ENCODE measurements around the gene MYH7. TPM values are rescaled to one million over a fixed set of nuclear protein-coding genes. Genes with fewer than 3 reads are reported as not detected.
"Not testable (repeated sequence)": the region's sequence is repeated elsewhere in the genome, so short reads cannot be mapped to it uniquely, and the experiment has no call there.

The MYH7 gene
- total RNA-seq, 1 donor from 2014 or later, result not detected

DNA sequence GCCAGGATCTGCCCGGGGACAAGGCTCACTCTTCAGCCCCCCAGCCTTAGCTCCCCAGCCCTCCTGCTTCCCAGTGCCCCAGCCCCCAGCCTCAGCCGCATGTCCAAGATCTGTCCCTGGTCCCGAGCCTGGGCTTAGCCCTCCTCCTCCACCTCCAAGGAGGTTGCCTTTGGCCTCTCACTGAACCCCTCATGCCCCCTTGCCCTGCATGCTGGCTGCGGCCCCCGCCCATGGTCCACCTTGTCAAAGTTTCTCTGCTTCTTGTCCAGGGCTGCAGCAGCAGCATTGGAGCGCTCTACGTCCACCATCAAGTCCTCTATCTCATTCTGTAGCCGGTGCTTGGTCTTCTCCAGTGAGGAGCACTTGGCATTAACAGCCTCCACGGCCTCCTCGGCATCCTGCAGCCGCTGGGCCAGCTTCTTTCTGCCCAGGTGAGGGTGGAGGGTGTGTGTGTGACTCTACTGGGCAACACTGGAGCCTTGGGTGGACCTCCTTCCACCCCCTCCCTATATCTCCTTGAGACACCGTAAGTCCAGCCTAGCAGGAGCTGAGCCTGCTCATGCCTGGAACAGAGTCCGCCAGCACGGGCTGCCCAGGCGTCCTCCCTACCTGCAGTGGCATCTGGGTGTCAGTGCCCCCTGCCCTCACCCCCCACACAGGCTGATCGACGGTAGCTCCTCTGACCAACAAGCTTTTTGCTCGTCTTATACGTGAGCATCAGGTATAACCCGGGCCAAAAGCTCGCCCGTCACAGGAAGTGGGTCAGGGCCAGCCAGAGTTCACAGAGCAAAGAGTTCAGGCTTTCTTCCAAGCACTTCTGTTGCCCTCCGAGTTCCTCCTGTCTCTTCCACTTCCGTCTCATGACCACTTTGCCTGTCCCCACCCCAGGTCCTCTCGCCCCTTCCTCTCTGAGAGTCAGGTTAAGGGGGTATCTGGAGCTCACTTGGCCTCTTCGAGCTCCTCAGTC lies 47.3 kb downstream of the MYH7 start:
- DNase-seq (ENCODE audit: low read depth, low spot score), result no peak

DNA sequence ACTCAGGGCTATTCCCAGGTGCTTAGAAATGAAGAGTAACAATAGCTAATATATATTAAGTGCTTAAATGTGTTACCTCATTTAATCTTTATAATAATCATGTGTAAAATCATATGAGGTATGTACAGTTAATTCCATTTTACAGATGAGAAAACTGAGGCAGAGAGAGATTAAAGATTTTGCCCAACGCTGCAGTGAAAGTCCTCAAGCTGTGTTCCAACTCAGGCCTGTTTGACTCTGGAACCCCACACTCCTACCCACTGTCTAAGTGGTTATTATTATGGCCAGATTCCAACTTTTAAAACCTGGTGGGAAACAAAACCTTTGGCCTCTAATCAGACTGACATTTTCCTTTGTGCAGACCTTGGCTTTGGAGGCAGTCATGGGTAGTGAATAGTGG lies 48.5 kb downstream of the MYH7 start:
- DNase-seq (ENCODE audit: low read depth, low spot score), result no peak

DNA sequence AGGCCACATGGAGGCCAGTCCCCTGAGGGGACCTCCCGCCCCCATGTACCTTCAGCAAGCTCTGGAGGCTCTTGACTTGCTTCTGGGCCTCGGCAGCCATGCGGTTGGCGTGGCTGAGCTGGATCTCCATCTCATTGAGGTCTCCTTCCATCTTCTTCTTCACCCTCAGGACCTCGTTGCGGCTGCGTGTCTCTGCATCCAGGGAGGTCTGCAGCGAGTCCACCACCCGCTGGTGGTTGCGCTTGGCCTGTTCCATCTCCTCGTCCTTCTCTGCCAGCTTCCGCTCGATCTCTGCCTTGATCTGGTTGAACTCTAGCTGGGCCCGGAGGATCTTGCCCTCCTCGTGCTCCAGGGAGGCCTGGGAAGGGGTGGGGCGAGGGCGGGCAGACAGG lies 49.2 kb downstream of the MYH7 start:
- not testable (repeated sequence) for DNase-seq (ENCODE audit: low read depth, low spot score)

DNA sequence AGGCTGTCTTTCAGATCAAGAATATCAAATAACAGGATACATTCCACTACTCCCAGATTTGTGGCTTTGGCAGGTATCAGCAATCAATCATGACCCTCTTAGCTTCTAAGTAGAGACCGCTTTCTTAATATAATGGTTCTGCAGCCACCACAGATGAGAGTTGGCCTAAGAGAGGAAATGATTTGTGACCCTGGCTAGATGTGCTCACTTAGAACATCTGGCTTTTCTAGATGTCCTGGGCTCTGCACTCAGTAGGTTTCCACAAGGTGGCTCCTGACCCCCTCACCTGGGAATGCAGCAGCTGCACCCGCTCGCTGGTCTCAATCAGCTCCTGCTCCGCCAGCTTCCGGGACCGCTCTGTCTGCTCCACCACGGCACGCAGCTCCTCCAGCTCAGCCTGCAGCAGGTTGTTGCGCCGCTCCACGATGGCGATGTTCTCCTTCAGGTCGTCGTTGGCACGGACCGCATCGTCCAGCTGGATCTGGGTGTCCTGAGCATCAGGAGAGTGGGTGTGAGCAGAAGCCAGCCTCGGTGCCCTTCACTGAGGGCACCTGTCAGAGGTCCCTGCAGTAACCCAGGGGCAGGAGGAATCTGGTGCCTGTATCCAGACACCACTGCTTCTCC lies 49.7 kb downstream of the MYH7 start:
- DNase-seq (ENCODE audit: low read depth, low spot score), result no peak

DNA sequence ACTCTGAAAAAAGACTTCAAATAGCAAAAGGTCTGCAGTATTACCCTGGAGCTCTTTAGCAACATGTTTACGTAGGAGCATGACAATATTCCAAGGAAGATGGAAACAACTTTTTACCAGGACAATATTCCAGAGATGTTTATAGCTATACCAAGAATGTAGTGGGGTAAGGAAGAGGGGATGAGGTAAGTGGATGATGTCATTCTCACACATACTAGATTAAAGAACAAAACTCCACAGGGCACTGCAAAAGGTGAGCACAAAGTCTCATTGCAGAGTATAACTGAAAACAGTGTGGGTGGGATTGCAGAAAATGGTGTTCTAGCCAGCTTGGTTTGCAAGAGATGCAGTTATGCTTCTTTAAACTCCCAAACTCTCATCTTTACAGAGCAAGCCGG lies 50.2 kb downstream of the MYH7 start:
- DNase-seq (ENCODE audit: low read depth, low spot score), result no peak

DNA sequence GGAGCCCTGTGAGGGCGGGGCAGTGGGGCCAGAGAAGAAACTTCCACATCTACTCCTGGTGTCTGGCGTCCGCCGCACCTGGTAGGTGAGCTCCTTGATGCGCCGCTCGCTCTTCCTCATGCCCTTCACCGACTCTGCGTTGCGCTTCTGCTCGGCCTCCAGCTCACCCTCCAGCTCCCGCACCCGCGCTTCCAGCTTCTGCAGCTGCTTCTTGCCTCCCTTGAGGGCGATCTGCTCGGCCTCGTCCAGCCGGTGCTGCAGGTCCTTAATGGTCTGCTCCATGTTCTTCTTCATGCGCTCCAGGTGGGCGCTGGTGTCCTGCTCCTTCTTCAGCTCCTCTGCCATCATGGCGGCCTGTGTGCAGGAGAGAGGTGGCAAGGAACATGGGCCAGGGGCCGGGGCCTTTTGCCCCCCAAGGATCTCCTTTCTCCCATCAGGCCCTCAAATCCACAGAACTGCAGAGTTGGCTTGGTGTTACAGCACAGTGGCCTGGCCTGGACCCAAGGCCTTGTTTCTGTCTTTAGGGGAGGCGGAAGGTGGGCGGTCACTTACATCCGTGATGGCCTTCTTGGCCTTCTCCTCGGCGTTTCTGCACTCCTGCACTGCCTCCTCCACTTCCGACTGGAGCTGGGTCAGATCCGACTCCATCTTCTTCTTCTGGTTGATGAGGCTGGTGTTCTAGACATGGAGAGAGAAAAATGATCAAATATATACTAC lies 50.9 kb downstream of the MYH7 start:
- DNase-seq (ENCODE audit: low read depth, low spot score), result no peak

DNA sequence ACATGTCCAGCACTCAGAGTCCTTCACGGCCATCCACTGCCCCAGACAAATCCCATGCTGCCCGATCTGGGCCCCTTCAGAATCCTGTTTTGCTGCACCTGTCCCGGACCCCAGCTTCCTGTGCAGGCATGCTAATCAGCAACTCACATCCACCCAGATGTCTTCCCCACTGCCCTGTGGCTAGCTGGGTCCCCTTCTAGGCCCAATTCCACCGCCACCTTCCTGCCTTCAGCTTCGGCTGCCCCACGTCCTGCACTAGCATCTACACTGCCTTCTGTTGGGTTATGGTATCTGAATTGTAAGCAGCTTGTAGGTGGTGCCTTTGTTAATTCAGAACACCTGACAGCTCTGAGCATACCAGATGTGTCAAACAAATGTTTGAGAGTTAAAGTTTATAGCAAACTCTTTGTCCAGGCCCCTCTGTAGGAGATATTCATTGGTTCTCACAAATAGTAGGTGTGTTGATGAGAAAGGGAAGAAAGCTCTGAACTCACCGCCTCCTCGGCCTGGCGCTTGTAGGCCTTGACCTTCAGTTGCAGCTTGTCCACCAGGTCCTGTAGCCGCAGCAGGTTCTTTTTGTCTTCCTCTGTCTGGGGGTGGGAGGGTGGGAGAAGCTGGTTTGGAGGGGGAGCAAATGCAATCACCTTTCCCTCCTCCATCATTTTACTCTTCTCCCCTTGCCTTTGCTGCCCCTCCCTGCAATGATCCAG lies 52.6 kb downstream of the MYH7 start:
- DNase-seq (ENCODE audit: low read depth, low spot score), result no peak

DNA sequence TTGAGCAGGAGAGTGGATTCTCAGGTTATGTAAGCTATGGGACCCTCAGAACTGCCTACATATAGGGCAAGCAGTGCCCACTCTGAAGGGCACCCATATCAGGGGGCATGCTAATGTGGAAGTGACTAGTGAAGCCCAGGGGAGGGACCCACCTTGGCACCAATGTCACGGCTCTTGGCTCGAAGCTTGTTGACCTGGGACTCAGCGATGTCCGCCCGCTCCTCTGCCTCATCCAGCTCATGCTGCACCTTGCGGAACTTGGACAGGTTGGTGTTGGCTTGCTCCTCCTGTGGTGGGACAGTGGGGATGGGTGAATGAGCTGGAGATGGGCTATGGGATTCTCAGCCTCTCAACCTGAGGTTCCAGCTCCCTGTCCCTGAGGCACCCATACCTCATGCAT lies 53.2 kb downstream of the MYH7 start:
- no peak for DNase-seq (ENCODE audit: low read depth, low spot score)

DNA sequence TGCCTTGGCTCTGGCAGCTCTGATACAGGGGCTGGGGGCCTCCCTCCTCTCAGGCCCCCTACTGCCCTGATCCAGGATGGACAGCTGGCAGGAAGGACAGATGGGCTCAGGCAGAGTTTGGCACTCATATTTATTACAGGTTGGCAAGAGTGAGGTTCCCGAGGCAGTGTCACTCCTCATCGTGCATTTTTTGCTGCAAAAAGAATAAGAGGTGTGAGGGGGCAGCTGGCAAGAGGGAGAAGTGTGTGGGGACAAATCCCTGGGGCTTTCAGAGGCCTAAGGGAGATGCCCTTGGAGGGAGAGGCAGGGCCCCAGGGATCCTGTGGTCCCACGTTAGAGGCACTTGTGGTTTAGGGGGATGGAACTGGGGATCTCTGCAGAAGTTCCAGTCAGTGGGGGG lies 53.6 kb downstream of the MYH7 start:
- DNase-seq (ENCODE audit: low read depth, low spot score), result no peak

DNA sequence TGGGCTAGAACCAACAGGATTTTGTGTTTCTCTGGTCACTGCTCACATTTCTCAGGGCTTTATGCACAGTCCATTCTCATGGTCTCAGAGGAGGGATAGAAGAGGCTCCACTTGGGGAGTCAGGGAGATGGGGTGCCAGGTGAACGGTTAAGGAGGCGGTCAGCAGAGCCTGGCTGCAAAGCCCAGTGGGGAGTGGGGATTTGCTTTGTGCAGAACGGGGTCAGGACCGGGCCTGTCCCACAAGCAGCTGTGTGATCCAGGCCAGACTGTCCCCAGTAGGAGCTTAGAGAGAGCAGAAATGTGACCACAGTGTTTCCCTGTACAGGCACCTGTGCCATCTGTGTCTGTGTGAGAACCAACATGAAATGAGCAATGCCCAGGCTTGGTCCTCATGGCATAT lies 54.5 kb downstream of the MYH7 start:
- no peak for DNase-seq (ENCODE audit: low read depth, low spot score)

DNA sequence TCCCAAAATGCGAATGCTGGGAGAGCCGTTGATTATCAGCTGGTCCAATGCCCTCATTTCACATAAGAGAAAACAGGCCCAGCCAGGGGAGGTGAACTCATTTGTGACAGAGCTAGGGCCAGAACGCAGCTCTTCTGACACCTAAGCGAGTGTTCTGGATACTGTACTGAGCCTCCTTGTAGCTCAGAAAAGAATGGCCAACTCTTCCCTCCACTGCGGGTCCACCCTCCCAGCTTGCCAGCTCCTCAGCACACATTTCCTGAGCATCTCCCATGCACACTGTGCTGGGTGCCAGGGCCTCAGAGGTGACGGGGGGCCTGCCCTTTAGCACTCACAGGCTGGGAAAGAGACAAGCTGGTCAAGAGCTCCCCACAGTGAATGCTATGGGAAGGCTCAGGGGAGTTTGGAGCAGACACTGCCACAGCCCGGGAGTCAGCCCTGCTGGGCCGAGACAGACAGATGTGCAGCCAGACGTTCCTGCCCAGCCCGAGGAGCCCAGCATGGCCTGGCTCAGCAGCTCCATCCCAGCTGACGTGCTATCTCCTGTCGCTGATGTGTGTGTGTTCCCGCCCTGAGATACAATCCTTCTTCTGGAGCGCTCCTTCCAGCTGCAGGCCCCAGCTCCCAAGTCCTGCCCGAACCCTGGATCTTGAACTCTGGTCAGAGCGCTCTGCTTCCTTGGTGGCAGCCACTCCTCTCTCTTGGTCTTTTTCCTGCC lies 55.1 kb downstream of the MYH7 start:
- no peak for DNase-seq (ENCODE audit: low read depth, low spot score)

DNA sequence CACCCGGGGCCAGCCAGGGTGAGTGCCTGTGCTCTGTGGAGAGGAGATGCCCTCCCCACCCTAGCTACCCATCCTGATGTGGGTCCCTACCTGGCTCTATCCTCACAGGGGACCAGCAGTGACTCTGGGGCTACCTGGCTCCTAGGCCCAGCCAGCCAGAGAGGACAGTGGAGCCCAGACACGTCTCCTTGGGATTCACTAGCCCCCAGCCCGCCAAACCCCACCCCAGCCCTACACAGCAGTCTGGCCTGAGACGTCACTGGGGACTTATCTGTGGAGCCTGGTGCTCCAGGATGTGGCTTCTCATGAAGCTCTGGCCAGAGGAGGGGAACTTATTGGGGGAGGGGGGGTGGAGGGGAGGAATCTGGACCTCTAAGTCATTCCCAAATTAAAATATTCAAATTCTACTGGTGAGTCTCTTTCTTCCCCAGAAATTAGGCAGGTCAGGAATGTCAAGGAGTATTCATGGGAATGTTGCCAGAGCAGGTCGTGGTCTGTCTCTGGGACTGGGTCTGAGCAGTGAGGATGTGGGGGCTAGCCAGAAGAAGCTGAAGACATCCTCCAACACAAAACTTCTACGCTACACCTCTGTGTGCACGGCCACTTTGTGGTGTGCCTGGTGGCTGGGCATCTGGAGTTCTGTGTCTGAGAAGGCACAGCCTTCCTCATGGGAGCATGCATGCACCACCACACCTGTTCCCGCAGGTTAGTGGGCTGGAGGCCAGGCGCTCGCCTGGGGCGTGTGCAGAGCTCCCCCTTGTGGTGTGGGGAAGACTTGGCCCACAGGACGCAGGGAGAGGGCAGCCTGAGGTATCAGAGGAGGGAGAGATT lies 55.9 kb downstream of the MYH7 start:
- DNase-seq (ENCODE audit: low read depth, low spot score), result no peak

DNA sequence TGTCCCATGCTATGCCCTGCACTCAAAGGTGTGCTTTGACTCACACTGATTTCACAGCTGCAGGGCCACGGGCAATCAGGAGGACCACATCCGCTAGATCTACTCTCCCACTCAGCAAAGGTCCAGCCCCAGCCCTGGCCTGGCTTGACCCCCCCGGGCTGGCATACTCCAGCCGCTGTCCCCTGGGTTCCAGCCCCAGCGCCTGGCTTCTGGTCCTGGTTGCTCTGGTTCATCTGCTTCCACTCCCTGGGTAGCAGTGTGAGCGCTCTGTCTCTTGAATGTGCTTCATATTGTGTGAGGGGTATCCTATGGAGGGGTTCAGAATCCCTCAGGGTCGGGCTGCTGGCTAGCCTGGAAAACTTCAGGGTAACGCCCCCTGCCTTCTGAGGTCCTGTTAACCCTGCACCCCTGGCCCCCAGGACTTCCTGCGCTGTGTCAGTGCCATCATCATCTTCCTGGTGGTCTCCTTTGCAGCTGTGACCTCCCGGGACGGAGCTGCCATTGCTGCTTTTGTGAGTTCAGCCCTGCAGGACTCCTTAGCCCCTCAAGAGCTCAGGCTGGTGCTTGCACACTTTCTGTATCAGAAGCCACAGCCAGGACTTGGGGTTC lies 56.7 kb downstream of the MYH7 start:
- DNase-seq (ENCODE audit: low read depth, low spot score), result no peak

DNA sequence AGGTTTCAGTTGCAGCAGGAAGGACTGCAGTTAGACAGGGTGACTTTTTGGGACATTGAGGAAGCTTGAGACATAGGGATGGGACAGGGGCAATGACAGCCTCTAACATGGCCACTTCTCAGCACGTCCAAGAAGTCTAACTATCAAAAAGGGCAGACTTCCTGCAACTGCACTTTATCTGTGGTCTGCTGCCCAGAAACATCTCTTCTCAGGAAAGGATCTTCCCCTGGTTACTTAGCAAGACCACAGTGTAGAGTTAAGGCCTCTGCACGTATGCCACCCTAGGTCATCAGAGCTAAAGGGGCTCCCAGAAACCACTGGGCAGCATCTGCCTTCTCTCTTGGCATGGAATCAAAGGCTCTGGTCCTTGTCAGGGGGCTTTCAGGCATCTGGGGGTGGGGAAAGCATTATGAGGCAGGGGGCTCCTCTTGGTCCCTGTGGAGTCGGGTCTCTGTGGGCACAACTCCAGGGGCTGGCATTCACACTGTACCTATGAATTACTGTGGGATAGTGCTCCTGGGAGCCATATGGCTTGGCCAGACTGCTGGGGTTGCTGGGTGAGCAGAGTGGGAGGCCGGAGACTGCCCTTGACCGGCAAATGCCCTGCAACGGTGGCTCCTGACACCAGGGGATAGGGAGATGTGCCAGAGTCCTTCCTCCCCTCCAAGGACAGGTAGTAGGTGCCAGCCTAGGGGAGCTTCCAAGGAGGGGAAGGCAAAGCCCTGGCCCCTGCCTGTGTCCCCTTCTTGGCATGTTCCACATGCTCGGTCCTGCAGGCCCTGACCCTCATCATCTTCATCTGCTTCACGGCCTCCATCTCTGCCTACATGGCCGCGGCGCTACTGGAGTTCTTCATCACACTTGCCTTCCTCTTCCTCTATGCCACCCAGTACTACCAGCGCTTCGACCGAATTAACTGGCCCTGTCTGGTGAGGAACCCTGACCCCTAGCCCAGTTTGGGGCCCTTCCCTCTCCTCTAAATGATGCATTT lies 57.6 kb downstream of the MYH7 start:
- no peak for DNase-seq (ENCODE audit: low read depth, low spot score)

DNA sequence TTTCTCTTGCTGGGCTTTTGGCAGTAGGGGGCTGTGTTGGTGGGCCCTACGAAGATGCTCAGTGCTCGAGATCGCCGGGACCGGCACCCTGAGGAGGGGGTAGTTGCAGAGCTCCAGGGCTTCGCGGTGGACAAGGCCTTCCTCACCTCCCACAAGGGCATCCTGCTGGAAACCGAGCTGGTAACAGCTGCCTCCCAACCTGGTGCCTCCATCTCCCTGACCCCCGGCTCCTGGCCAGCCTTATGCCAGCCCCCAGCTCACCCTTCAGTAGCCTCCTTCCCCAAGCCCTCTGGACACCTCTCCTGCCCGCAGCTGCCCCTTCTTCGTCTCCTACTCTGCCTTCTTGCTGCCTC lies 58.3 kb downstream of the MYH7 start:
- no peak for DNase-seq (ENCODE audit: low read depth, low spot score)

DNA sequence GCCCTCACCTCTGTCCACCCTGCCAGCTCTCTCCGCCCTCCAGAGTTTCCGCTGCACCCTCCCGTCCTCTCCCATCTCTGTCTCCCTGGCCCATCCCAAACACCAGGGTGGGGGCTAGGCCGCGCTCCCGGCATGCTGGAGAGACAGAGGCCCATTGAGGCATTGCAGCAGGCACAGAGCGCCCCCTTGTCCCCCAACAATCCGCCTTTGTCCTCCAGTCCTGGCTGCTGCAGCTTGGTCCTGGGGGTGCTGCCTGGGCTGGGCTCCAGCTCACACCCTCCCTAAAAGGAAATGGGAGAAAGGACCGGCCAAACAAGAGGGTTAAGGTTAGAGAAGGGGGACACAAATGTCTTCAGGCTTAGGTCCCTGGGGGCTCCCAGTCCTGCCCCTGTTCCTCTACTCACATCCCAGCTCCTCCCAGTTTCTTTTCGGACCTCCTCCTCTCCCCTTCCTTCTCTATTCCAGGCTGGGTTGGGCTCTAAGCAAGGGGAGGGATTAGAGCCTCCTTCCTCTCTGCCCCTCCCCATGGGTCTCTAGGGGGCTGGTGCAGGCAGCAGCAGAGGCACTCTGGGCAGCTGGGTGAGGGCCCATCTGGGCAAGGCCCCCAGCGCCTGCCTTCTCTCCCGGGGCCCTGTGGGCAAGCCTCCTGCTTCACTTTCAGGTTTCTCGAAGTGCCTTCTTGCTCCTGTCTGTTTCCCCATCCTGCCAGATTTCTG lies 58.8 kb downstream of the MYH7 start, which contains the start of gene CMTM5:
Gene CMTM5 (plus strand): TSS at position 565 of the 716 bp plus-strand sequence. CDS start 206 bp downstream, outside the sequence.
- DNase-seq (ENCODE audit: low read depth, low spot score), result no peak

DNA sequence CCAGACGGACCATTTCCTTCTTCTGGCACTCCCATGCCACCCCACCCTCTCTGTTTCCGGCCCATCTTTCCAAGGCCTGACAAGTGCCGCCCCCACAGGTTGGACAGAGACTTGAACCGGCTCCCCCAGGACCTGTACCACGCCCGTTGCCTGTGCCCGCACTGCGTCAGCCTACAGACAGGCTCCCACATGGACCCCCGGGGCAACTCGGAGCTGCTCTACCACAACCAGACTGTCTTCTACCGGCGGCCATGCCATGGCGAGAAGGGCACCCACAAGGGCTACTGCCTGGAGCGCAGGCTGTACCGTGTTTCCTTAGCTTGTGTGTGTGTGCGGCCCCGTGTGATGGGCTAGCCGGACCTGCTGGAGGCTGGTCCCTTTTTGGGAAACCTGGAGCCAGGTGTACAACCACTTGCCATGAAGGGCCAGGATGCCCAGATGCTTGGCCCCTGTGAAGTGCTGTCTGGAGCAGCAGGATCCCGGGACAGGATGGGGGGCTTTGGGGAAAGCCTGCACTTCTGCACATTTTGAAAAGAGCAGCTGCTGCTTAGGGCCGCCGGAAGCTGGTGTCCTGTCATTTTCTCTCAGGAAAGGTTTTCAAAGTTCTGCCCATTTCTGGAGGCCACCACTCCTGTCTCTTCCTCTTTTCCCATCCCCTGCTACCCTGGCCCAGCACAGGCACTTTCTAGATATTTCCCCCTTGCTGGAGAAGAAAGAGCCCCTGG lies 59.8 kb downstream of the MYH7 start:
- no peak for DNase-seq (ENCODE audit: low read depth, low spot score)
